HEK293T (cell line): ENCODE results near the gene PLCB1.

Experiments
- BHLHE40 ChIP-seq: fragments of 450-650 bp; IDR thresholded peaks from 2 replicates; pipeline ENCODE4 v1.6.1; 2016; ENCODE audit warnings: mild to moderate bottlenecking, moderate library complexity, borderline replicate concordance
- ELF4 ChIP-seq: fragments of 450-650 bp; IDR thresholded peaks from 2 replicates; pipeline ENCODE4 v1.6.1; 2017; ENCODE audit warnings: antibody characterized with exemption
- FOXA1 ChIP-seq: fragments of 450-650 bp; IDR thresholded peaks from 2 replicates; pipeline ENCODE4 v1.6.1; 2016; ENCODE audit warnings: mild to moderate bottlenecking
- FOXK2 ChIP-seq: fragments of 450-650 bp; IDR thresholded peaks from 2 replicates; pipeline ENCODE4 v1.6.1; 2016; ENCODE audit warnings: mild to moderate bottlenecking
- FOXM1 ChIP-seq: fragments of 450-650 bp; IDR thresholded peaks from 2 replicates; pipeline ENCODE4 v1.6.1; 2017; ENCODE audit warnings: mild to moderate bottlenecking, borderline replicate concordance
- HDGF ChIP-seq: fragments of 450-650 bp; IDR thresholded peaks from 2 replicates; pipeline ENCODE4 v1.6.1; 2017; ENCODE audit warnings: antibody characterized with exemption, borderline replicate concordance
- NFRKB ChIP-seq: fragments of 450-650 bp; IDR thresholded peaks from 2 replicates; pipeline ENCODE4 v1.6.1; 2016; ENCODE audit warnings: mild to moderate bottlenecking, moderate library complexity
- PKNOX1 ChIP-seq: fragments of 450-650 bp; IDR thresholded peaks from 2 replicates; pipeline ENCODE4 v1.6.1; 2016
- SP1 ChIP-seq: fragments of 450-650 bp; IDR thresholded peaks from 2 replicates; pipeline ENCODE4 v1.6.1; 2017
- TARDBP ChIP-seq: fragments of 450-650 bp; IDR thresholded peaks from 2 replicates; pipeline ENCODE4 v1.6.1; 2016
- ZNF384 ChIP-seq: fragments of 450-650 bp; IDR thresholded peaks from 2 replicates; pipeline ENCODE4 v1.6.1; 2016

- TF ChIP-seq SP1 (no peak), HDGF (no peak), NFRKB (no peak), FOXM1 (no peak), ZNF384 (no peak), TARDBP (no peak), PKNOX1 (no peak), BHLHE40 (no peak), FOXK2 (no peak), FOXA1 (no peak), ELF4 (no peak)
These were observed 514.6 kb downstream of the PLCB1 start for GRCh38 chr20:8646716-8647115.
